Panc1 (cell line): ENCODE data around the gene CAPN8. TPM values are rescaled to one million over a fixed set of nuclear protein-coding genes. Genes with fewer than 3 reads are reported as not detected.

Experiments used
- ATAC-seq: fragments of 200-7000 bp; cut with Tn5 transposase; 2 replicates; pipeline ENCODE4 v1.9.1; 2020; ENCODE audit warnings: mild to moderate bottlenecking, moderate library complexity
- BruUV-seq: library from RNA; stranded (reverse); fragments of 400-500 nt; replicated peaks from 2 replicates; lab custom pipeline; 2021; lab: Mats Ljungman, UMichigan
- CTCF ChIA-PET: fragments of 300-600 bp; sonication (Branson Sonifier 250); formaldehyde crosslinking; loops from one replicate; lab custom pipeline; 2022; ENCODE audit warnings: antibody characterized with exemption; lab: Charles Lee
- POLR2A ChIA-PET: fragments of 300-600 bp; sonication (Branson Sonifier 250); formaldehyde crosslinking; loops from one replicate; lab custom pipeline; 2022; ENCODE audit warnings: antibody characterized with exemption; lab: Charles Lee
- DNase-seq: peaks from one replicate; pipeline ENCODE4 v3.0.0-alpha.2; 2010; ENCODE audit warnings: low read depth, low spot score
- H3K27ac ChIP-seq: 2 replicates; pipeline ENCODE4 v1.5.1; 2011; ENCODE audit warnings: mild to moderate bottlenecking, low read length, inconsistent platforms
- H3K27me3 ChIP-seq: fragments of 200-500 bp; sonication (Bioruptor generic); 2 replicates; pipeline ENCODE4 v1.6.0; 2014; ENCODE audit warnings: low read length, inconsistent platforms; ENCODE audit not compliant: control insufficient read depth, insufficient read depth
- H3K36me3 ChIP-seq: fragments of 200-500 bp; sonication (Bioruptor generic); 2 replicates; pipeline ENCODE4 v1.5.1; 2014; ENCODE audit warnings: inconsistent platforms, mild to moderate bottlenecking, low read length, moderate library complexity; ENCODE audit not compliant: control insufficient read depth, insufficient read depth
- H3K4me1 ChIP-seq: 2 replicates; pipeline ENCODE4 v1.5.1; 2011; ENCODE audit warnings: inconsistent platforms, mild to moderate bottlenecking, low read length, moderate library complexity; ENCODE audit not compliant: control insufficient read depth, insufficient read depth
- H3K4me3 ChIP-seq, 2 experiments: 2 replicates each; pipeline ENCODE4 v1.5.1; 2011 to 2012; ENCODE audit warnings: low read depth in 2 of 2, low read length in 2 of 2, mild to moderate bottlenecking in 2 of 2, inconsistent platforms in 1 of 2, moderate library complexity in 1 of 2
- H3K9me3 ChIP-seq: fragments of 200-500 bp; sonication (Bioruptor generic); 2 replicates; pipeline ENCODE4 v1.5.1; 2014; ENCODE audit warnings: low read depth, mild to moderate bottlenecking, inconsistent platforms, low read length, moderate library complexity; ENCODE audit not compliant: control insufficient read depth, insufficient read depth
- POLR2AphosphoS5 ChIP-seq: IDR thresholded peaks from 2 replicates; pipeline ENCODE4 v1.6.1; 2012; ENCODE audit warnings: mild to moderate bottlenecking, low read depth, low read length, moderate library complexity
- REST ChIP-seq, 2 experiments: IDR thresholded peaks; 2 replicates each; pipeline ENCODE4 v1.6.1; 2011 to 2012; ENCODE audit warnings: low read depth in 2 of 2, control low read depth in 1 of 2, low read length in 1 of 2, mild to moderate bottlenecking in 1 of 2, moderate library complexity in 1 of 2; ENCODE audit not compliant: insufficient read depth in 1 of 2
- SIN3A ChIP-seq: IDR thresholded peaks from 2 replicates; pipeline ENCODE4 v1.6.1; 2012; ENCODE audit warnings: low read depth, mild to moderate bottlenecking, low read length, moderate library complexity, borderline replicate concordance; ENCODE audit not compliant: insufficient read depth
- TCF7L2 ChIP-seq: IDR thresholded peaks from 2 replicates; pipeline ENCODE4 v1.6.1; 2011; ENCODE audit warnings: mild to moderate bottlenecking, low read depth, low read length, inconsistent platforms
- in situ Hi-C: cut with HindIII; loops from 2 replicates; pipeline ENCODE4 v1.10.0; 2016; ENCODE audit warnings: low sequenced_read_pairs, low pct_unique_long_range_greater_than_20kb
- intact Hi-C: fragments of 100-400 bp; cut with micrococcal nuclease; formaldehyde crosslinking; loops from one replicate; pipeline ENCODE4 v1.10.0; 2022; ENCODE audit not compliant: unreplicated experiment
- total RNA-seq: library from RNA; stranded (reverse); gene quantifications from one replicate; pipeline ENCODE4 v1.2.1, GENCODE V29; 2021; ENCODE audit not compliant: unreplicated experiment
- TF ChIP-seq, protein P1 (sequence below): fragments of 450-650 bp; IDR thresholded peaks from 2 replicates; pipeline ENCODE4 v1.5.1; 2017; ENCODE audit warnings: mild to moderate bottlenecking

Gene CAPN8
- total RNA-seq, 1 experiment from 2014 or later = 0.28 TPM

DNA sequence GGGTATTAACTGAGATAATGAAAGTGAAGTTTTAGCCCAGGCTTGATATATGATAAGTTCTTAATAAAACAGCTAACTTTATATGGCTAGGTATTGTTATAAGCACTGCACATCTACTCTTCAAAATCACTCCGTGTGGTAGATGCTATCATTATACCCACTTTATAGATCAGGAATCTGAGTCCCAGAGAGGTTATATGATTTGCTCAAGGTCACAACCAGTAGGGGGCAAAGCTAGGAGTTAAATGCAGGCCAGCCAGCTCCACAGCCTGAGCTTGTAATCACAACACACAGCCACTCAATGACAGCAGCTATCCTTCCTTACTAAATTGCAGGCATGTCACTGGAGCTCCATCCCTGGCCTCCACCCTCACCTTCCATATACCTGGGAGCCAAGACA is 115.8 kb downstream of the CAPN8 start:
- no TSS peak for BruUV-seq
- no peaks in the 10 kb centered on the region for H3K27me3 ChIP-seq
- ChIA-PET CTCF (no interaction called here), POLR2A (no interaction called here)
- no peaks in the 10 kb centered on the region for H3K9me3 ChIP-seq
- H3K27ac ChIP-seq = no peak overlapping the region
- ATAC-seq (no peak), DNase-seq (no peak)
- H3K4me3 ChIP-seq = no peak overlapping the region
- TF ChIP-seq TCF7L2 (no peak), POLR2AphosphoS5 (no peak), REST (IDR thresholded peaks at IDR 0.05; ENCODE audit: insufficient read depth in 1 of 2, low read depth in 2 of 2, low read length in 1 of 2) (no peak), SIN3A (no peak)
- TF ChIP-seq, protein P1, sequence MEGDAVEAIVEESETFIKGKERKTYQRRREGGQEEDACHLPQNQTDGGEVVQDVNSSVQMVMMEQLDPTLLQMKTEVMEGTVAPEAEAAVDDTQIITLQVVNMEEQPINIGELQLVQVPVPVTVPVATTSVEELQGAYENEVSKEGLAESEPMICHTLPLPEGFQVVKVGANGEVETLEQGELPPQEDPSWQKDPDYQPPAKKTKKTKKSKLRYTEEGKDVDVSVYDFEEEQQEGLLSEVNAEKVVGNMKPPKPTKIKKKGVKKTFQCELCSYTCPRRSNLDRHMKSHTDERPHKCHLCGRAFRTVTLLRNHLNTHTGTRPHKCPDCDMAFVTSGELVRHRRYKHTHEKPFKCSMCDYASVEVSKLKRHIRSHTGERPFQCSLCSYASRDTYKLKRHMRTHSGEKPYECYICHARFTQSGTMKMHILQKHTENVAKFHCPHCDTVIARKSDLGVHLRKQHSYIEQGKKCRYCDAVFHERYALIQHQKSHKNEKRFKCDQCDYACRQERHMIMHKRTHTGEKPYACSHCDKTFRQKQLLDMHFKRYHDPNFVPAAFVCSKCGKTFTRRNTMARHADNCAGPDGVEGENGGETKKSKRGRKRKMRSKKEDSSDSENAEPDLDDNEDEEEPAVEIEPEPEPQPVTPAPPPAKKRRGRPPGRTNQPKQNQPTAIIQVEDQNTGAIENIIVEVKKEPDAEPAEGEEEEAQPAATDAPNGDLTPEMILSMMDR = no peak
- intact Hi-C loops = no loop called here
- H3K4me1 ChIP-seq = no peaks in the 10 kb centered on the region
- in situ Hi-C loops = no loop called here
- H3K36me3 ChIP-seq = no peaks in the 10 kb centered on the region

- CTCF ChIA-PET = no interaction called here
- TF ChIP-seq POLR2AphosphoS5 (no peak), TCF7L2 (no peak), SIN3A (no peak)
- TF ChIP-seq, protein P1 = no peak
- POLR2A ChIA-PET = no interaction called here
- H3K9me3 ChIP-seq = no peaks in the 10 kb centered on the region
- in situ Hi-C loops (no loop called here), intact Hi-C loops (no loop called here)
- H3K27me3 ChIP-seq = no peaks in the 10 kb centered on the region
- no peak overlapping the region for H3K27ac ChIP-seq
- no TSS peak for BruUV-seq
- no peaks in the 10 kb centered on the region for H3K4me1 ChIP-seq
- no peak overlapping the region for H3K4me3 ChIP-seq
- DNase-seq = no peak
- H3K36me3 ChIP-seq = no peaks in the 10 kb centered on the region
- ATAC-seq = no peak
These were observed 118.0 kb downstream of the CAPN8 start for GRCh38 chr1:223547316-223548114.
